SIG-M5 treated with dmso at 0.1 percent for 504 hours (cell line): Measurements from ENCODE around the gene CD58.
"Not testable (repeated sequence)": the region's sequence is repeated elsewhere in the genome, so short reads cannot be mapped to it uniquely, and the experiment has no call there.

Experiments
- DNase-seq: peaks from one replicate; lab custom pipeline; 2025; ENCODE audit not compliant: unreplicated experiment; lab: John Stamatoyannopoulos, UW

Gene CD58

GRCh38 chr1:116572099-116572498 lies 1.3 kb upstream of the CD58 start:
- no peak for DNase-seq

- no peak for DNase-seq
Observed at GRCh38 chr1:116571215-116571919, 541 bp upstream of the CD58 start.

GRCh38 chr1:116569776-116570357 lies 959 bp downstream of the CD58 start:
- no peak for DNase-seq

- no peak for DNase-seq
Observed at GRCh38 chr1:116569381-116569670, 1.5 kb downstream of the CD58 start.

- DNase-seq: no peak
Observed at GRCh38 chr1:116568662-116569380, 2.0 kb downstream of the CD58 start.

GRCh38 chr1:116567790-116568661 lies 2.8 kb downstream of the CD58 start:
- DNase-seq: no peak

GRCh38 chr1:116565222-116565621 lies 5.6 kb downstream of the CD58 start:
- no peak for DNase-seq

GRCh38 chr1:116564426-116564825 lies 6.4 kb downstream of the CD58 start:
- no peak for DNase-seq

- DNase-seq: not testable (repeated sequence)
Observed at GRCh38 chr1:116562465-116562864, 8.4 kb downstream of the CD58 start.

- DNase-seq: no peak
Observed at GRCh38 chr1:116561563-116561962, 9.3 kb downstream of the CD58 start.

GRCh38 chr1:116560704-116561490 lies 9.9 kb downstream of the CD58 start:
- DNase-seq: no peak

GRCh38 chr1:116559304-116559761 lies 11.5 kb downstream of the CD58 start:
- no peak for DNase-seq

GRCh38 chr1:116558571-116558970 lies 12.3 kb downstream of the CD58 start:
- DNase-seq: no peak

GRCh38 chr1:116558140-116558549 lies 12.7 kb downstream of the CD58 start:
- no peak for DNase-seq

GRCh38 chr1:116557323-116557878 lies 13.4 kb downstream of the CD58 start:
- no peak for DNase-seq

GRCh38 chr1:116556289-116557006 lies 14.4 kb downstream of the CD58 start:
- DNase-seq: peak; percentile 46

- DNase-seq: no peak
Observed at GRCh38 chr1:116554924-116555323, 15.9 kb downstream of the CD58 start.

GRCh38 chr1:116553386-116554115 lies 17.3 kb downstream of the CD58 start:
- no peak for DNase-seq
